Smooth muscle cell (in vitro differentiated cells): ENCODE results near the gene CFAP77. TPM values are rescaled to one million over a fixed set of nuclear protein-coding genes. Genes with fewer than 3 reads are reported as not detected.

ENCODE experiments used
- DNase-seq: peaks from one replicate; lab custom pipeline; 2025; ENCODE audit not compliant: unreplicated experiment; lab: John Stamatoyannopoulos, UW
- H2AFZ ChIP-seq: fragments of 200-600 bp; sonication (generic); 2 replicates; pipeline ENCODE4 v1.6.0; 2016; ENCODE audit warnings: antibody characterized with exemption, low read depth, mild to moderate bottlenecking
- H3F3A ChIP-seq: fragments of 200-600 bp; sonication (generic); 2 replicates; pipeline ENCODE4 v1.6.0; 2017; ENCODE audit warnings: antibody characterized with exemption, low read depth
- H3K27ac ChIP-seq: fragments of 200-600 bp; sonication (generic); 2 replicates; pipeline ENCODE4 v1.5.1; 2016; ENCODE audit warnings: low read depth, mild to moderate bottlenecking
- H3K27me3 ChIP-seq: fragments of 200-600 bp; sonication (generic); 2 replicates; pipeline ENCODE4 v1.6.1; 2016; ENCODE audit warnings: low read depth, mild to moderate bottlenecking
- H3K36me3 ChIP-seq: fragments of 200-600 bp; sonication (generic); 2 replicates; pipeline ENCODE4 v1.5.1; 2016; ENCODE audit warnings: low read depth
- H3K4me1 ChIP-seq: fragments of 200-600 bp; sonication (generic); 2 replicates; pipeline ENCODE4 v1.5.1; 2016; ENCODE audit warnings: low read depth
- H3K4me2 ChIP-seq: fragments of 200-600 bp; sonication (generic); 2 replicates; pipeline ENCODE4 v1.6.0; 2016; ENCODE audit warnings: mild to moderate bottlenecking
- H3K4me3 ChIP-seq: fragments of 200-600 bp; sonication (generic); 2 replicates; pipeline ENCODE4 v1.5.1; 2016; ENCODE audit warnings: mild to moderate bottlenecking
- H3K79me2 ChIP-seq: fragments of 200-600 bp; sonication (generic); 2 replicates; pipeline ENCODE4 v1.6.0; 2016; ENCODE audit warnings: low read depth, mild to moderate bottlenecking
- H3K9ac ChIP-seq: fragments of 200-600 bp; sonication (generic); 2 replicates; pipeline ENCODE4 v1.6.0; 2016; ENCODE audit warnings: low read depth
- H3K9me3 ChIP-seq: fragments of 200-600 bp; sonication (generic); replicated peaks from 2 replicates; pipeline ENCODE4 v1.5.1; 2016; ENCODE audit warnings: low read depth
- H4K20me1 ChIP-seq: fragments of 200-600 bp; sonication (generic); 2 replicates; pipeline ENCODE4 v1.6.0; 2016; ENCODE audit warnings: low read depth
- CTCF ChIP-seq: fragments of 200-600 bp; sonication (generic); IDR thresholded peaks from 2 replicates; pipeline ENCODE4 v1.5.1; 2017; ENCODE audit warnings: borderline replicate concordance, mild to moderate bottlenecking, antibody characterized with exemption; ENCODE audit not compliant: insufficient read depth, poor library complexity, severe bottlenecking
- WGBS: methylation state at CpG from one replicate; pipeline ENCODE4 v1.1.7; 2016; ENCODE audit warnings: low lambda C conversion rate; 5-methylcytosine and 5-hydroxymethylcytosine counted together
- polyA plus RNA-seq: library from polyadenylated mRNA; unstranded; fragments of >200 nt; fragmentation: Nextera tagmentation; extraction: Ambion mirVana; gene quantifications from 2 replicates; pipeline ENCODE4 v1.2.1, GENCODE V29; 2016
- total RNA-seq: library from RNA; depleted of rRNA; stranded (reverse); fragments of >200 nt; gene quantifications from 2 replicates; pipeline ENCODE4 v1.2.3, GENCODE V29; 2014

Gene CFAP77
- total and polyA plus RNA-seq, 2 experiments from 2014 or later: 0.31 TPM; not detected in 1

DNA sequence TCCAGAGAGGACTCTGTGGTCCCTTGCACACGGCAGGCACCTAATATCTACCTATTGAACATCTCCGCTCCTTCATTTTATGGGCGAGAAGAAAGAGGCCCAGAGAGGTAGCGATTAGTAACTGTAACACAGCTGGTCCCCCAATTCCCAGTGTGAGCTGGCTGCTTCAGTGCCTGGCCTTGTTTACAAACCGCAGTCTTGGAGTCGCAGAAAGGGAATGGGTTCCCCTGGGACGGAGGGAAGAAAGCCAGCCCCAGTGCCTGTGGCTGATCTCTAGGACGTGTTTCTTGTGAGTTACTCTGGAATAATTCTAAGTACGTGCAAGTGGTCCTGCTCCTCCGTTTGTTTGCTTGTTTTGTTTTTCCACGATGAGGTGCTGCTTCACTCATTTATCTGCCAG, 52.0 kb downstream of the CFAP77 start:
- H3K79me2 ChIP-seq: no peaks in the 10 kb centered on the region
- H3K4me3 ChIP-seq: no peak overlapping the region
- no peaks in the 10 kb centered on the region for H3F3A ChIP-seq
- H3K27me3 ChIP-seq: peaks cover 4% of the 10 kb centered on the region
- no peak for TF ChIP-seq CTCF
- no peaks in the 10 kb centered on the region for H3K9me3 ChIP-seq
- 87% methylated on average over 11 of the region's 11 CpGs for WGBS
- DNase-seq: no peak
- H3K9ac ChIP-seq: no peak overlapping the region
- no peaks in the 10 kb centered on the region for H4K20me1 ChIP-seq
- no peak overlapping the region for H3K4me2 ChIP-seq
- no peaks in the 10 kb centered on the region for H3K36me3 ChIP-seq
- no peak overlapping the region for H2AFZ ChIP-seq
- H3K27ac ChIP-seq: no peak overlapping the region
- H3K4me1 ChIP-seq: no peaks in the 10 kb centered on the region

- Histone ChIP-seq H3K27me3 (peaks cover 4% of the 10 kb centered on the region), H3K27ac (no peak overlapping the region), H4K20me1 (no peaks in the 10 kb centered on the region), H3K9me3 (no peaks in the 10 kb centered on the region), H3K9ac (no peak overlapping the region), H2AFZ (no peak overlapping the region), H3K4me1 (no peaks in the 10 kb centered on the region), H3K4me3 (no peak overlapping the region), H3F3A (no peaks in the 10 kb centered on the region), H3K4me2 (no peak overlapping the region), H3K79me2 (no peaks in the 10 kb centered on the region), H3K36me3 (no peaks in the 10 kb centered on the region)
- no peak for TF ChIP-seq CTCF
- 88% methylated on average over 9 of the region's 9 CpGs for WGBS
- DNase-seq: no peak
These were observed 54.5 kb downstream of the CFAP77 start for GRCh38 chr9:132464547-132464946.

DNA sequence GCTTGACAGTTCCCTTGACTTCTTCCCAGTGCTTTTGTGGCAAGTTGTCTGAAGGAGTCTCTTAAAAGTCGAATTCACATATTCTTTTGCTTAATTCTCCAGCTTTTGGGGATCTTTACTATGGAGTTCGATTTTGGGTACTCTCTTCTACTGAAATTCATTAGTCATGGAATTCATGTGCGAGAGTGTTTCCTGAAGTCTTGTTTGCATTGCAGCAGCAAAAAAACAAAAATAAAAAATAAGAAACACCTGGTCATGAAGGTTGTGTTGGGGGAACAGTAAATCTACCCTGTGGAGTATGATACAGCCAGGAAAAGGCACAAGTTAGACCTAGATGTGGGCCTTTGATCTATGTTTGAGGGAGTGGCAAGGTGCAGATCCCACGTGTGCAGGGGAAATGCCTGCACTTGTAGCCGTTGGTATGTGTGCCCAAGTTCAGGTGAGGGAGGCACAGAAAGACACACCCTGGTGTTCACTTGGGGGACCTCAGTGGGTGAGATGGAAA, 55.2 kb downstream of the CFAP77 start:
- H3K4me3 ChIP-seq: no peak overlapping the region
- no peak overlapping the region for H3K9ac ChIP-seq
- no peak overlapping the region for H2AFZ ChIP-seq
- H3F3A ChIP-seq: no peaks in the 10 kb centered on the region
- no peak overlapping the region for H3K4me2 ChIP-seq
- H3K79me2 ChIP-seq: no peaks in the 10 kb centered on the region
- no peak for DNase-seq
- peaks cover 4% of the 10 kb centered on the region for H3K27me3 ChIP-seq
- no peaks in the 10 kb centered on the region for H3K9me3 ChIP-seq
- no peak for TF ChIP-seq CTCF
- H3K4me1 ChIP-seq: no peaks in the 10 kb centered on the region
- H4K20me1 ChIP-seq: no peaks in the 10 kb centered on the region
- H3K36me3 ChIP-seq: no peaks in the 10 kb centered on the region
- H3K27ac ChIP-seq: no peak overlapping the region
- WGBS: 81% methylated on average over 5 of the region's 5 CpGs

- TF ChIP-seq CTCF: no peak
- Histone ChIP-seq H3K9me3 (no peaks in the 10 kb centered on the region), H3F3A (no peaks in the 10 kb centered on the region), H3K4me1 (peaks cover 14% of the 10 kb centered on the region), H3K27ac (no peak overlapping the region), H3K36me3 (no peaks in the 10 kb centered on the region), H3K27me3 (no peaks in the 10 kb centered on the region), H3K4me3 (no peak overlapping the region), H3K79me2 (no peaks in the 10 kb centered on the region), H3K9ac (no peak overlapping the region), H2AFZ (no peak overlapping the region), H3K4me2 (no peak overlapping the region), H4K20me1 (no peaks in the 10 kb centered on the region)
- DNase-seq: no peak
- WGBS: 92% methylated on average over 4 of the region's 4 CpGs
These were observed 62.2 kb downstream of the CFAP77 start for GRCh38 chr9:132472199-132472598.
